Mesendoderm (in vitro differentiated cells): Measurements from ENCODE around the gene SOCS6. TPM values are rescaled to one million over a fixed set of nuclear protein-coding genes. Genes with fewer than 3 reads are reported as not detected.
"Not testable (repeated sequence)": the region's sequence is repeated elsewhere in the genome, so short reads cannot be mapped to it uniquely, and the experiment has no call there.

Source experiments
- DNase-seq: peaks from one replicate; pipeline ENCODE4 v3.0.0; 2013
- H2AK5ac ChIP-seq: 2 replicates; pipeline ENCODE4 v1.6.1; 2013; ENCODE audit warnings: low read length, inconsistent platforms
- H2BK120ac ChIP-seq: 2 replicates; pipeline ENCODE4 v1.6.1; 2013; ENCODE audit warnings: low read depth, mild to moderate bottlenecking, low read length, moderate library complexity, mixed read lengths
- H2BK15ac ChIP-seq: replicated peaks from 2 replicates; pipeline ENCODE4 v1.6.1; 2013; ENCODE audit warnings: low read depth, mild to moderate bottlenecking, moderate library complexity
- H2BK5ac ChIP-seq: 2 replicates; pipeline ENCODE4 v1.6.1; 2013; ENCODE audit warnings: low read length, inconsistent platforms
- H3K18ac ChIP-seq: 2 replicates; pipeline ENCODE4 v1.6.1; 2013; ENCODE audit warnings: mild to moderate bottlenecking, low read length, mixed read lengths
- H3K23ac ChIP-seq: one replicate; pipeline ENCODE4 v1.6.1; 2013; ENCODE audit warnings: low read length
- H3K27ac ChIP-seq: 2 replicates; pipeline ENCODE4 v1.5.1; 2013; ENCODE audit warnings: low read depth, mild to moderate bottlenecking, inconsistent platforms, low read length, moderate library complexity
- H3K27me3 ChIP-seq: 2 replicates; pipeline ENCODE4 v1.6.1; 2013; ENCODE audit warnings: low read length, control low read depth, mild to moderate bottlenecking, inconsistent platforms; ENCODE audit not compliant: insufficient read depth, poor library complexity
- H3K36me3 ChIP-seq: 2 replicates; pipeline ENCODE4 v1.6.1; 2013; ENCODE audit warnings: low read length, inconsistent platforms; ENCODE audit not compliant: control insufficient read depth, insufficient read depth
- H3K4ac ChIP-seq: one replicate; pipeline ENCODE4 v1.6.1; 2013; ENCODE audit warnings: low read depth, mild to moderate bottlenecking, low read length, moderate library complexity
- H3K4me1 ChIP-seq: 2 replicates; pipeline ENCODE4 v1.6.1; 2013; ENCODE audit warnings: low read depth, low read length, inconsistent platforms; ENCODE audit not compliant: control insufficient read depth
- H3K4me2 ChIP-seq: 2 replicates; pipeline ENCODE4 v1.6.1; 2013; ENCODE audit warnings: low read length
- H3K4me3 ChIP-seq: 2 replicates; pipeline ENCODE4 v1.5.1; 2013; ENCODE audit warnings: mild to moderate bottlenecking, low read length
- H3K56ac ChIP-seq: one replicate; pipeline ENCODE4 v1.6.1; 2013; ENCODE audit warnings: low read length
- H3K79me1 ChIP-seq: 2 replicates; pipeline ENCODE4 v1.6.1; 2013; ENCODE audit warnings: low read length, inconsistent platforms
- H3K79me2 ChIP-seq: 2 replicates; pipeline ENCODE4 v1.6.1; 2013; ENCODE audit warnings: mild to moderate bottlenecking, low read length; ENCODE audit not compliant: control insufficient read depth, insufficient read depth
- H3K9ac ChIP-seq: 2 replicates; pipeline ENCODE4 v1.6.1; 2013; ENCODE audit warnings: low read length, inconsistent platforms
- H4K5ac ChIP-seq: one replicate; pipeline ENCODE4 v1.6.1; 2013; ENCODE audit warnings: low read length
- H4K8ac ChIP-seq: one replicate; pipeline ENCODE4 v1.6.1; 2013; ENCODE audit warnings: low read depth, mild to moderate bottlenecking, control low read depth, low read length, moderate library complexity
- WGBS: extraction: QIAGEN DNeasy Blood & Tissue Kit; methylation state at CpG from one replicate; pipeline ENCODE4 v1.1.7; 2013; ENCODE audit warnings: low lambda C conversion rate, missing lambda C conversion rate; ENCODE audit not compliant: insufficient coverage; ENCODE audit errors: extremely low coverage; 5-methylcytosine and 5-hydroxymethylcytosine counted together
- polyA plus RNA-seq, 2 experiments: library from polyadenylated mRNA; stranded (reverse); fragments of 200-250 nt; gene quantifications; one replicate each; pipeline ENCODE4 v1.2.3, GENCODE V29; 2013

The SOCS6 gene, protein sequence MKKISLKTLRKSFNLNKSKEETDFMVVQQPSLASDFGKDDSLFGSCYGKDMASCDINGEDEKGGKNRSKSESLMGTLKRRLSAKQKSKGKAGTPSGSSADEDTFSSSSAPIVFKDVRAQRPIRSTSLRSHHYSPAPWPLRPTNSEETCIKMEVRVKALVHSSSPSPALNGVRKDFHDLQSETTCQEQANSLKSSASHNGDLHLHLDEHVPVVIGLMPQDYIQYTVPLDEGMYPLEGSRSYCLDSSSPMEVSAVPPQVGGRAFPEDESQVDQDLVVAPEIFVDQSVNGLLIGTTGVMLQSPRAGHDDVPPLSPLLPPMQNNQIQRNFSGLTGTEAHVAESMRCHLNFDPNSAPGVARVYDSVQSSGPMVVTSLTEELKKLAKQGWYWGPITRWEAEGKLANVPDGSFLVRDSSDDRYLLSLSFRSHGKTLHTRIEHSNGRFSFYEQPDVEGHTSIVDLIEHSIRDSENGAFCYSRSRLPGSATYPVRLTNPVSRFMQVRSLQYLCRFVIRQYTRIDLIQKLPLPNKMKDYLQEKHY
- 20.5 TPM for polyA plus RNA-seq (2013, experiment 1 of 2)
- polyA plus RNA-seq (2013, experiment 2 of 2), result 21.0 TPM

DNA sequence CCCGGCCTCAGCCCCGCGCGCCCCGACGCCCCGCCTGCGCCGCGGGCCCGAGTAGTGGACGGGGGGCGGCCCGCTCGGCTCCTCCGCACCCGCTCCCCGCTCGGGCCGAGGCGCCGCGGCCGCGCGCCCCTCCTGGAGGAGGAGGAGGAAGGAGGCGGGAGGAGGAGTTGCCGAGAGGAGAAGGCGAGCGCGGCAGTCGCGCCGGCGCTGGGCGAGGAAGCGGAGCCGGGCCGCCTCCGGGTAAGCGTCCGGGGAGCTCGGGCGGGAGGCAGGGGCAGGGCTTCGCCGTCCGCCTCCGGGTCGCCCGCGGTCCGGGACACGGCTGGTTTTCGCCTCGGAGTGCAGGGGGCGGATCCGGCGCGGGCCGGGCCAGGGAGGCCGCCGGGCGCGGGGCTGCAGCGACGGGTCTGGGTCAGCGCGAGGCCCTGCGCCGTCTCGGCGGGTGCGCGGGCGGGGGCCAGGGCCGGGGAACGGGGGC is at the start of gene SOCS6:
Gene SOCS6, plus strand, starts transcription at position 195 of the 478 bp plus-strand sequence. CDS start 35,624 bp downstream, outside the sequence.
- Histone ChIP-seq H3K4ac (peak within 1 kb of the TSS; percentile 92), H4K5ac (no peak within 1 kb of the TSS), H2BK15ac (no peak within 1 kb of the TSS), H3K4me2 (peak within 1 kb of the TSS; percentile 71), H3K9ac (peak within 1 kb of the TSS; percentile 85), H3K23ac (no peak within 1 kb of the TSS), H3K27me3 (no peaks in the 10 kb centered on the region), H3K27ac (peak within 1 kb of the TSS; percentile 62), H3K79me2 (peaks cover 40% of the 10 kb centered on the region), H2AK5ac (no peak within 1 kb of the TSS), H3K56ac (peak within 1 kb of the TSS; percentile 90), H3K79me1 (peaks cover 6% of the 10 kb centered on the region), H3K18ac (peak within 1 kb of the TSS; percentile 99), H3K4me1 (peaks cover 3% of the 10 kb centered on the region), H2BK5ac (peak within 1 kb of the TSS; percentile 50), H4K8ac (peak within 1 kb of the TSS; percentile 82), H3K36me3 (no peaks in the 10 kb centered on the region), H3K4me3 (peak within 1 kb of the TSS; percentile 60), H2BK120ac (peak within 1 kb of the TSS; percentile 57)
- no CpG with 5 or more reads among the region's 77 CpGs for WGBS
- DNase-seq, result peak; percentile 79

DNA sequence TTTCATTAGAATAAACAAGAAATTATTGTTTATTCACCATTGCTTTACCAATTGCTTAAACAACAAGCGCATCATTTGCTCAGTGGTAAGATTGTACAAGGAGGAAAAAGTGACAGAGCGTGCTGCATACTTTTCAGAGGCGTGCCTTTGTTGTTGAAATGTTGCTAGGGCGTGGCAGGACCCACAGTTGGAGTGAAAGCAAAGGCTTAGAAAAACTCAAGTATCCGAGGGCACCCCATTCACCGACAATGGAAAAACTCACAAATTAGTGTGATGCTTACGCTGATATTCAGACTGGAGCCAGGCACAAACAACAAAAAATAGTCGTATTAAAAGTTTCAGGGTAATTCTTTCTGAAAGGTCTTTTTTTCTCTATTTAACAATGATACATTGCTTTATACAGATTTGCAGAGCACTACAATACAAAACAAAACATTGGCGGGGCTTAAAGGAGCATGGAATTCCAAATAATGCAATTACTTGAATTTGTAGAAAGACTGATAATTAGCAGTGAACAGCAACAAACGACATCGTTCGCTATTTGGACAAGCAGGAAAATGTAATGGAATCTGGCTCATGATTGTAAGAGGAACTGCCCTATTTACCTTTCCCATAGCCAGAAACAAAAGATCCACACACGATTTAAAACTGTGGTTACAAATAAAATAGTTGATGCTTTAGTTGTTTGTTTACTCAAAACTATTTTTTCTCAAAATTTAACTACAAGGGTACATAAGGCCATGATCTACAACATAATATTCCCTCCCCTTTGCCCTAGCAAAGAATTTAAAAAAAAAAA is 45.5 kb upstream of the SOCS6 start:
- DNase-seq, result peak; percentile 14
- no peak overlapping the region for H3K4me3 ChIP-seq
- no peak overlapping the region for H3K27ac ChIP-seq
- H3K79me1 ChIP-seq, result no peaks in the 10 kb centered on the region
- WGBS, result no CpG with 5 or more reads among the region's 13 CpGs
- no peak overlapping the region for H3K9ac ChIP-seq
- H3K23ac ChIP-seq, result no peak overlapping the region
- no peaks in the 10 kb centered on the region for H3K27me3 ChIP-seq
- H2BK120ac ChIP-seq, result no peak overlapping the region
- no peak overlapping the region for H3K18ac ChIP-seq
- H3K79me2 ChIP-seq, result no peaks in the 10 kb centered on the region
- H4K5ac ChIP-seq, result no peak overlapping the region
- no peak overlapping the region for H2BK5ac ChIP-seq
- no peak overlapping the region for H3K4ac ChIP-seq
- H3K56ac ChIP-seq, result no peak overlapping the region
- H3K4me2 ChIP-seq, result no peak overlapping the region
- H2BK15ac ChIP-seq, result no peak overlapping the region
- H2AK5ac ChIP-seq, result no peak overlapping the region
- H3K36me3 ChIP-seq, result no peaks in the 10 kb centered on the region
- H4K8ac ChIP-seq, result no peak overlapping the region
- no peaks in the 10 kb centered on the region for H3K4me1 ChIP-seq

DNA sequence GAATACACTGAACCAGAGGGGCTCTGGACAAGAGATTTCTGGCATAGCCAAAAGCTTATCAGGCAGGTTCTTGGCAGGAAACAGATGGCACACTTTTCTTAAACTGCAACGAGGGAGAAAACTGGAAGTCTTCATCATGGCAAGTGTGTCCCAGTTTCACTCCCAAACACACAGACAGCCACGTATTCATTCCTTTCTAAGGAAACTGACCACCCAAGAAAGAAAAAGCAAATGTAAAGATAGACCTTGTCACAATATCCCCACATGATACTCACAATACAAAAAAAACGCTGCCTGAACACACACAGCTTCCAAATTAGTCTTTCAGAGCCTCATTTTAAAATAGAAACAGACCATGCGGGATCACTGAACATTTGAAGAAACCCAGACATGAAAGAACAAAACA is 42.8 kb upstream of the SOCS6 start:
- Histone ChIP-seq H4K8ac (no peak overlapping the region), H2BK120ac (no peak overlapping the region), H2BK15ac (no peak overlapping the region), H3K4me3 (no peak overlapping the region), H3K79me1 (no peaks in the 10 kb centered on the region), H3K27ac (no peak overlapping the region), H3K36me3 (no peaks in the 10 kb centered on the region), H4K5ac (no peak overlapping the region), H3K4me2 (no peak overlapping the region), H2BK5ac (no peak overlapping the region), H3K23ac (no peak overlapping the region), H3K27me3 (no peaks in the 10 kb centered on the region), H3K9ac (no peak overlapping the region), H3K18ac (peak overlapping the region; percentile 45), H3K4me1 (no peaks in the 10 kb centered on the region), H3K79me2 (no peaks in the 10 kb centered on the region), H2AK5ac (no peak overlapping the region), H3K4ac (no peak overlapping the region), H3K56ac (no peak overlapping the region)
- no CpG with 5 or more reads among the region's 4 CpGs for WGBS
- DNase-seq, result no peak

DNA sequence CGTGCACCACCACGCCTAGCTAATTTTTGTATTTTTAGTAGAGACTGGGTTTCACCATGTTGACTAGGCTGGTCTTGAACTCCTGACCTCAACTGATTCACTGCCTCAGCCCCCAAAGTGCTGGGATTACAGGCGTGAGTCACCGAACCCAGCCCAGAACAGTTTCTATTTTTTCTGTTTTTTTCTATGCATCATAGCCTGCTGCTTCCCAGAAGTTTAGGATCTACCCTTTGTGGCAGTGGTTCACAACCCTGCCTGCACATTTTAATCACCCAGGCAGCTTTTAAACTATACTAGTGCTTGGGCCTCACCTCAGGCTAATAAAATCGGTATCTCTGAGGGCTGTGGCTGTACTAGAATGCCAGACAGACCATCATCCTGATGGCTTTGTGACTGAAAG is 39.7 kb upstream of the SOCS6 start:
- Histone ChIP-seq H3K79me1 (no peaks in the 10 kb centered on the region), H3K9ac (no peak overlapping the region), H3K23ac (no peak overlapping the region), H2BK15ac (no peak overlapping the region), H3K4me2 (no peak overlapping the region), H3K18ac (no peak overlapping the region), H2BK5ac (no peak overlapping the region), H3K27me3 (no peaks in the 10 kb centered on the region), H3K4ac (no peak overlapping the region), H4K5ac (no peak overlapping the region), H3K79me2 (no peaks in the 10 kb centered on the region), H3K27ac (no peak overlapping the region), H3K4me3 (no peak overlapping the region), H2BK120ac (no peak overlapping the region), H4K8ac (no peak overlapping the region), H3K36me3 (no peaks in the 10 kb centered on the region), H2AK5ac (no peak overlapping the region), H3K56ac (no peak overlapping the region), H3K4me1 (no peaks in the 10 kb centered on the region)
- WGBS, result no CpG with 5 or more reads among the region's 5 CpGs
- no peak for DNase-seq

DNA sequence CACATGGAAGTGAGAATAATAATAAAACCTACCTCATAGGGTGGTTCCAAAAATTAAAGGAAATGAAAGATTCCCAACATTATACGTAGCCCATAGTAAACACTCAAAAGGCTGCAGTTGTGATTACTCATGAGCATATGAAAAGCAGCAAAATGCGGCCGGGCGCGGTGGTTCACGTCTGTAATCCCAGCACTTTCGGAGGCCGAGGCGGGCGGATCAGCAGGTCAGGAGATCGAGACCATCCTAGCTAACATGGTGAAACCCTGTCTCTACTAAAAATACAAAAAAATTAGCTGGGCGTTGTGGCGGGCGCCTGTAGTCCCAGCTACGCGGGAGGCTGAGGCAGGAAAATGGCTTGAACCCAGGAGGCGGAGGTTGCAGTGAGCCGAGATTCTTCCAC is 39.0 kb upstream of the SOCS6 start:
- not testable (repeated sequence) for H3K4me1 ChIP-seq, H3K56ac ChIP-seq, H3K4me2 ChIP-seq, H3K4me3 ChIP-seq, DNase-seq, H2BK15ac ChIP-seq, H2AK5ac ChIP-seq, H4K8ac ChIP-seq, H2BK120ac ChIP-seq, H3K36me3 ChIP-seq, H3K79me1 ChIP-seq, H2BK5ac ChIP-seq, H3K18ac ChIP-seq, H3K23ac ChIP-seq, H3K4ac ChIP-seq, H3K9ac ChIP-seq, H3K79me2 ChIP-seq, H3K27me3 ChIP-seq, H3K27ac ChIP-seq, H4K5ac ChIP-seq
- WGBS, result no CpG with 5 or more reads among the region's 18 CpGs
